GM10266 (cell line): Measurements from ENCODE around the gene MAP10.

Source experiments
- DNase-seq: peaks from one replicate; pipeline ENCODE4 v3.0.0; 2012; ENCODE audit errors: extremely low spot score
- TF ChIP-seq, protein P1 (sequence below): IDR thresholded peaks from 2 replicates; pipeline ENCODE4 v1.5.1; 2012; ENCODE audit warnings: mild to moderate bottlenecking, low read depth; ENCODE audit not compliant: control insufficient read depth, insufficient read depth; ENCODE audit errors: missing control alignments

The MAP10 gene

DNA sequence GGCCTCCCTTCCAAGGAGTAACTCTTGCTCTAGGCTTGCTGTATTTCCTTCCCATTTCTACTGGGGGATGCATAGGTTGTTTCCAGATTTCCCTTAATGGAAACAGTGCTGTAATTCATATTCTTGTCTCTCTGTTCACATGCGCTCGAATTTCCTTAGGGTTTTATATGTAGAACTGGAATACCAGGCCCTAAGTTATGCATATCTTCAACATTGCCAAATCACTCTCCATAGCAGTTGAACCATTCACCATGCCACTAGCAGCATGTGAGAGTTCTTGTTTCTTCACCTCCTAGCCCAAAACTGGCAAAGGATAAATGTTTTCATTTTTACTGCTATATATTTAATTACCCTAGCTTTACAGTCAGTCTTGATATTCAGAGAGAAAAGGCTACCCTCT lies 12.8 kb downstream of the MAP10 start:
- TF ChIP-seq, protein P1, sequence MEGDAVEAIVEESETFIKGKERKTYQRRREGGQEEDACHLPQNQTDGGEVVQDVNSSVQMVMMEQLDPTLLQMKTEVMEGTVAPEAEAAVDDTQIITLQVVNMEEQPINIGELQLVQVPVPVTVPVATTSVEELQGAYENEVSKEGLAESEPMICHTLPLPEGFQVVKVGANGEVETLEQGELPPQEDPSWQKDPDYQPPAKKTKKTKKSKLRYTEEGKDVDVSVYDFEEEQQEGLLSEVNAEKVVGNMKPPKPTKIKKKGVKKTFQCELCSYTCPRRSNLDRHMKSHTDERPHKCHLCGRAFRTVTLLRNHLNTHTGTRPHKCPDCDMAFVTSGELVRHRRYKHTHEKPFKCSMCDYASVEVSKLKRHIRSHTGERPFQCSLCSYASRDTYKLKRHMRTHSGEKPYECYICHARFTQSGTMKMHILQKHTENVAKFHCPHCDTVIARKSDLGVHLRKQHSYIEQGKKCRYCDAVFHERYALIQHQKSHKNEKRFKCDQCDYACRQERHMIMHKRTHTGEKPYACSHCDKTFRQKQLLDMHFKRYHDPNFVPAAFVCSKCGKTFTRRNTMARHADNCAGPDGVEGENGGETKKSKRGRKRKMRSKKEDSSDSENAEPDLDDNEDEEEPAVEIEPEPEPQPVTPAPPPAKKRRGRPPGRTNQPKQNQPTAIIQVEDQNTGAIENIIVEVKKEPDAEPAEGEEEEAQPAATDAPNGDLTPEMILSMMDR: no peak
- DNase-seq: no peak

DNA sequence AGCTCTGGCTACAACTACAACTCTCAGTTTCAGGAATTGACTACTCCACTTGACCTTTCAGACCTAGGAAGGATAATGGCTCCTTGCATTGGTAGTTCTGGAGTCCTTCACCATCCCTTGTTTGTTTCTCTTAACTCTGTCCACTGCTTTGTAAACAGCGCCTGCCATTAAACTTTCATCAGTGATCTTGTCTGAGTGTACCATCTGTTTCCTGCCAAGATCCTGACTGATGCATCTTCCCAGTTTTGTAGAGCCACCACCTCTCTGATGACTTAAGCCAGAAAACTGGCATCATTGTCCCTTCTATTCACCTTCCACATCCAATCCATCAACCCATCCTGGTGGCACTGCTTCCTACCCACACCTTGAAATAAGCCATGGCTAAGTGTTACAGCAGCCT lies 15.2 kb downstream of the MAP10 start:
- TF ChIP-seq, protein P1: no peak
- no peak for DNase-seq

DNA sequence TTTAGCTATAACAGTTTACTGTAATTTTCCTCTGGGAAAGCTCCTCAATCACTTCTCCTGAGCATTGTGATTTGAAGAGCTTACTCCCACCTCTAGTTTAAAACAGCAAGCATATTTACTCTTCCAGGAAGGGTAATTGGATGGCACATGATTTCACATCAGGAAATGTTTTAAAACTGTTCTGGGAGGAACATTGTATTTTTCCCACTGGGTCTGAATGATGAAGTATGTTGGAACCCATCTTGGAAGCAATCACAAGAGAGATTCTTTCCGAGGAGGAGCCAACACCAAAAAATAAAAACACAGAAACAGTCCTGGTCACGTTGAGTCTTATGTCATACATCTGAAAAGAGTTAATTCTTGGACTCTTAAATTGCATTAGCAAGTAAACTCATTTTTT lies 17.3 kb downstream of the MAP10 start:
- TF ChIP-seq, protein P1: no peak

DNA sequence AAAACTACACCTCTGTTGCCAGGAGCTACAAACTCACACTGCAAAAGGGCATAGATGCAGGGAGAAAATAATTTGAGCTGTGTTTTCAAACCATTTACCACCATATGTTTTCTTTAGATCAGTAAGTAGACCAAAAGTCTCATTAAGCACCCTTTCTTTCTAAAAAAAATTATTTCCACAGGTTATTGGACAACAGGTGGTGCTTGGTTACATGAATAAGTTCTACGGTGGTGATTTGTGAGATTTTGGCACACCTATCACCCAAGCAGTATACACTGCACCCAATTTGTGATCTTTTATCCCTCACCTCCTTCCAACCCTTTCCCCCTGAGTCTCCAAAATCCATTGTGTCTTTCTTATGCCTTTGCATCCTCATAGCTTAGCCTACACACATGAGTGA lies 21.1 kb downstream of the MAP10 start:
- TF ChIP-seq, protein P1: no peak
- DNase-seq: no peak

More for the DNA sequence above, 17.3 kb downstream of the MAP10 start:
- DNase-seq: no peak

DNA sequence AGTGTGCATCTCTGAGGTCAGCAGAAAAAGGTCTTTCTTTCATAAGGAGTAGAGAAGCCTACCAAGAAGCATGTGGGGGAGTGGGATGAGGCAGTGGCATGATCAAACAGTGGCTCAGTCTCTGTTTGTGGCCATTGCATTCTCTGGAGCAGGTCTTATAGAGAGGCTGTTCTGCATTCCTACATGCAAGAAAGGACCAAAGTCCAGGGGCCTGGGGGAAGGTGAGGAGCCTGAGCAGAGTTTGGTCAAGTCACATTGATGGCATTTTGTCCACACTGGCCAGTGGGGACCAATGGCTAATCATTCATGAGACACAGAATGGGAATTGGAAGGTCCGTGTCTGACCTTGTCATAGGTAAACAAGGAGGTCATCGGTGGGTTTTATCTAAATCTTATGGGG lies 25.4 kb downstream of the MAP10 start:
- TF ChIP-seq, protein P1: no peak
- no peak for DNase-seq

DNA sequence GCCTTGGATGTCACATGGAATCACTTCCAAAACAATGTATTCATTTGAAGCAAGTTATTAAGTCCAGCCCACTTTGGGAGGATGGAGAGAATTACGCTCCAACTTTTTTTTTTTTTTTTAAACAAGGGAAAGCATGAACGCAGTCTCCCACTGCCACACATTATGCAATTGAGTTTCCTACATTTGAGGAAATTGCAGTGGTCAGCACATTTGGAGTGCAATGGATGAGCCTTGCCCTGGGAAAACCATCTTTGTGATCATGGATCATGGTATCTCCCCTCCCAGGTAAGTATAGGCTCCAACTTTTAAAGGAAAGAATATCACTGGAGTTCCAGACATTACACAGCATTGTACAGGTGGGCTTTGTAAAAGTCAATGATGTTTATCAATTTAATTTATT lies 26.7 kb downstream of the MAP10 start:
- DNase-seq: no peak
- TF ChIP-seq, protein P1: no peak

DNA sequence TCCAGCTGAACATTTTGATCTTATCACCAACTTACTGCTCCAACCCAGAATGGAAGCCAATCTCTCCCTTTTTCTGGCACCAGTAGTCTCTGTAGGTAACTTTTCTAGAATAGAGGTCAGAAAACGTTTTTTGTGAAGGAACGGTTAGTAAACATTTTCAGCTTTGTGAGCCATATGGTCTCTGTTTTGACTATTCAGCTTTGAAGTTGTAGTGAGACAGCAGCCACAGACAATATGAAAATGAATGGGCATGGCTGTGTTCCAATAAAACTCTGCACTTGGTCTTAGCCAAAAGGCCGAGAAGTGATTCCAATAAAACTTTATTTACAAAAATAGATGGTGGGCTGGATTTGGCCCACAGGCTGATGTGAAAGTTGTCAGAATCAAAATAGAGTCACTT lies 28.9 kb downstream of the MAP10 start:
- DNase-seq: no peak
- TF ChIP-seq, protein P1: no peak
